Measurements from ENCODE around the gene SEMA5B.

The SEMA5B gene

GRCh38 chr3:122972141-122972540 is 55.4 kb downstream of the SEMA5B start:
- H3K4me1 Mint-ChIP-seq (ENCODE audit: low read depth), result peaks cover 17% of the 10 kb centered on the region
- H3K36me3 Mint-ChIP-seq (ENCODE audit: low read depth), result no peaks in the 10 kb centered on the region
- H3K27me3 Mint-ChIP-seq, result no peaks in the 10 kb centered on the region
- H3K27ac Mint-ChIP-seq, result no peak overlapping the region
- H3K4me3 Mint-ChIP-seq, result no peak overlapping the region
- no peaks in the 10 kb centered on the region for H3K9me3 Mint-ChIP-seq
- DNase-seq, result no peak

- Mint-ChIP-seq H3K27ac (no peak overlapping the region), H3K9me3 (no peaks in the 10 kb centered on the region), H3K4me3 (no peak overlapping the region)
Observed at GRCh38 chr3:122969585-122970469, 57.7 kb downstream of the SEMA5B start.

GRCh38 chr3:122967765-122968164 is 59.8 kb downstream of the SEMA5B start:
- Mint-ChIP-seq H3K4me3 (no peak overlapping the region), H3K27ac (no peak overlapping the region), H3K4me1 (ENCODE audit: low read depth) (no peaks in the 10 kb centered on the region), H3K9me3 (no peaks in the 10 kb centered on the region), H3K27me3 (no peaks in the 10 kb centered on the region), H3K36me3 (ENCODE audit: low read depth) (no peaks in the 10 kb centered on the region)
- DNase-seq, result no peak

More at GRCh38 chr3:122969585-122970469, 57.7 kb downstream of the SEMA5B start:
- no peak for DNase-seq
- Mint-ChIP-seq H3K4me1 (ENCODE audit: low read depth) (peaks cover 3% of the 10 kb centered on the region), H3K36me3 (ENCODE audit: low read depth) (no peaks in the 10 kb centered on the region), H3K27me3 (no peaks in the 10 kb centered on the region)

GRCh38 chr3:122967356-122967755 is 60.2 kb downstream of the SEMA5B start:
- no peaks in the 10 kb centered on the region for H3K36me3 Mint-ChIP-seq (ENCODE audit: low read depth)
- no peaks in the 10 kb centered on the region for H3K4me1 Mint-ChIP-seq (ENCODE audit: low read depth)
- no peak overlapping the region for H3K4me3 Mint-ChIP-seq
- H3K27ac Mint-ChIP-seq, result no peak overlapping the region
- H3K9me3 Mint-ChIP-seq, result no peaks in the 10 kb centered on the region
- no peak for DNase-seq
- H3K27me3 Mint-ChIP-seq, result no peaks in the 10 kb centered on the region

- Mint-ChIP-seq H3K36me3 (ENCODE audit: low read depth) (no peaks in the 10 kb centered on the region), H3K4me1 (ENCODE audit: low read depth) (no peaks in the 10 kb centered on the region), H3K9me3 (no peaks in the 10 kb centered on the region), H3K27ac (no peak overlapping the region), H3K4me3 (no peak overlapping the region), H3K27me3 (no peaks in the 10 kb centered on the region)
- DNase-seq, result no peak
Observed at GRCh38 chr3:122966045-122966444, 61.5 kb downstream of the SEMA5B start.

GRCh38 chr3:122964811-122965210 is 62.8 kb downstream of the SEMA5B start:
- H3K27me3 Mint-ChIP-seq, result no peaks in the 10 kb centered on the region

GRCh38 chr3:122962149-122962548 is 65.4 kb downstream of the SEMA5B start:
- Mint-ChIP-seq H3K4me1 (ENCODE audit: low read depth) (no peaks in the 10 kb centered on the region), H3K4me3 (no peak overlapping the region), H3K9me3 (no peaks in the 10 kb centered on the region), H3K27ac (no peak overlapping the region), H3K36me3 (ENCODE audit: low read depth) (no peaks in the 10 kb centered on the region), H3K27me3 (no peaks in the 10 kb centered on the region)
- DNase-seq, result no peak

More at GRCh38 chr3:122964811-122965210, 62.8 kb downstream of the SEMA5B start:
- Mint-ChIP-seq H3K9me3 (no peaks in the 10 kb centered on the region), H3K4me1 (ENCODE audit: low read depth) (no peaks in the 10 kb centered on the region), H3K4me3 (no peak overlapping the region), H3K36me3 (ENCODE audit: low read depth) (no peaks in the 10 kb centered on the region), H3K27ac (no peak overlapping the region)
- no peak for DNase-seq

- DNase-seq, result no peak
- Mint-ChIP-seq H3K27me3 (peaks cover 3% of the 10 kb centered on the region), H3K36me3 (ENCODE audit: low read depth) (no peaks in the 10 kb centered on the region), H3K4me3 (no peak overlapping the region), H3K27ac (no peak overlapping the region), H3K4me1 (ENCODE audit: low read depth) (no peaks in the 10 kb centered on the region), H3K9me3 (no peaks in the 10 kb centered on the region)
Observed at GRCh38 chr3:122961146-122961545, 66.4 kb downstream of the SEMA5B start.

- Mint-ChIP-seq H3K36me3 (ENCODE audit: low read depth) (no peaks in the 10 kb centered on the region), H3K27ac (no peak overlapping the region), H3K4me1 (ENCODE audit: low read depth) (no peaks in the 10 kb centered on the region), H3K9me3 (no peaks in the 10 kb centered on the region), H3K27me3 (peaks cover 4% of the 10 kb centered on the region), H3K4me3 (no peak overlapping the region)
- no peak for DNase-seq
Observed at GRCh38 chr3:122960652-122961051, 66.9 kb downstream of the SEMA5B start.

GRCh38 chr3:122959339-122959738 is 68.2 kb downstream of the SEMA5B start:
- Mint-ChIP-seq H3K27me3 (peaks cover 4% of the 10 kb centered on the region), H3K27ac (no peak overlapping the region), H3K4me1 (ENCODE audit: low read depth) (no peaks in the 10 kb centered on the region), H3K9me3 (no peaks in the 10 kb centered on the region), H3K36me3 (ENCODE audit: low read depth) (no peaks in the 10 kb centered on the region), H3K4me3 (no peak overlapping the region)
- DNase-seq, result no peak

- no peak for DNase-seq
- H3K4me3 Mint-ChIP-seq, result no peak overlapping the region
- no peaks in the 10 kb centered on the region for H3K36me3 Mint-ChIP-seq (ENCODE audit: low read depth)
- H3K27ac Mint-ChIP-seq, result no peak overlapping the region
- no peaks in the 10 kb centered on the region for H3K9me3 Mint-ChIP-seq
- H3K27me3 Mint-ChIP-seq, result peaks cover 4% of the 10 kb centered on the region
- H3K4me1 Mint-ChIP-seq (ENCODE audit: low read depth), result no peaks in the 10 kb centered on the region
Observed at GRCh38 chr3:122957707-122958689, 69.6 kb downstream of the SEMA5B start.

- H3K4me1 Mint-ChIP-seq (ENCODE audit: low read depth), result no peaks in the 10 kb centered on the region
- no peak overlapping the region for H3K27ac Mint-ChIP-seq
- H3K27me3 Mint-ChIP-seq, result peaks cover 4% of the 10 kb centered on the region
- no peaks in the 10 kb centered on the region for H3K36me3 Mint-ChIP-seq (ENCODE audit: low read depth)
- no peak overlapping the region for H3K4me3 Mint-ChIP-seq
- no peaks in the 10 kb centered on the region for H3K9me3 Mint-ChIP-seq
- no peak for DNase-seq
Observed at GRCh38 chr3:122956693-122957455, 70.7 kb downstream of the SEMA5B start.

- DNase-seq, result no peak
- Mint-ChIP-seq H3K27ac (no peak overlapping the region), H3K36me3 (ENCODE audit: low read depth) (no peaks in the 10 kb centered on the region), H3K4me1 (ENCODE audit: low read depth) (no peaks in the 10 kb centered on the region), H3K4me3 (no peak overlapping the region), H3K9me3 (no peaks in the 10 kb centered on the region), H3K27me3 (peaks cover 4% of the 10 kb centered on the region)
Observed at GRCh38 chr3:122955916-122956692, 71.5 kb downstream of the SEMA5B start.

Measured in activated T-cell treated with anti-CD3 and anti-CD28 coated beads, Interleukin-2, amount 50 U/mL, for 24 hours (primary cell).